ENCODE measurements around the gene RHOBTB3. TPM values are rescaled to one million over a fixed set of nuclear protein-coding genes. Genes with fewer than 3 reads are reported as not detected.
A peak's percentile ranks its signal among the peaks of the same experiment; 100 is the strongest.

The RHOBTB3 gene
- total RNA-seq, 2 experiments from 2014 or later, result 0.35 to 0.55 TPM

DNA sequence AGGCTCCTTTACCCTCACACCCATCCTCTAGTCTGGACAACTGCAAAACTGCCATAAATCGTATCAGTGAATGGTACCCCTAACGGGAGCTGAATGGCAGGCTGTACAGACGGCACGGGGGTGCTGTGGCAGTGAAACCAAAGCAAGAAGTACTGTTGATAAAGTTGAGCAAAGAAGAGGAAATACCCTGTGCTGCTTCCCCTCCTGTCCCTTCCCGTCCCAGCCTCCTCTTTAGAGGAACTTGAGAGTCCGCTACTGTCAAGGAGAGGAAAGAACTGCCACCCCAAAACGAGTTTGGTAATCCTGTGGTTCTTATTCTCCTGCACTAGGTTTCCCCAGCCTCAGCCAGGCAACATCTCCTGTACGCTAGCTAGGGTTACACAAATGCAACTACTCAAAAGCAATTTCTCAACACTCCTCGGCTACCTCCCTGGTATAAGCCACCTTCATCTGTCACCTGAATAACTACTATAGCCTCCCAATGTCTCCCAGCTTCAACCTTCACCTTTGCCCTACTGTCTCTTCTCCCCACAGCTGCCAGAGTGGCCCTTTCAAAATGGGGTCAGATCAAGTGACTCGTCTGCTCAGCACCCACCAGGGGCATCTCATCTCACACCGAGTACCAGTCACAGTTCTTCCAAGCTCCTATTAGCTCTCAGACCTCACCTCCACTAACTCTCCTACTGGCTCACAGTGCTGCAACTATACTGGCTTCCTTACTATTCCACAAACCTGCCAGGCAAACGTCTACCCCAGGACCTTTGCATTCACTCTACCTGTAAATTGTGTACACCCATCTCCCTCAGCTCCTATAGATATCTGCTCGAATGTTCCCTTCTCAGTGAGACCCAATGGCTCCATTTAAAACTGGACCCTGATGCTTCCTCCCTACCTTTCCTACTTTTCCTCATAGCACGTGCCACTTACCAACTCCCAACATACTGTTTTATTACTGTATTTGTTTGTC is 87.3 kb downstream of the RHOBTB3 start:
- Mint-ChIP-seq H3K4me3 (peak overlapping the region; percentile 66), H3K27ac (peak overlapping the region; percentile 80), H3K36me3 (peaks cover 45% of the 10 kb centered on the region), H3K4me1 (peaks cover 61% of the 10 kb centered on the region), H3K27me3 (no peaks in the 10 kb centered on the region), H3K9me3 (ENCODE audit: low read depth) (no peaks in the 10 kb centered on the region)
- ATAC-seq (no peak), DNase-seq (peak; percentile 54)
- CTCF ChIA-PET, result interaction anchor here (1.0 to 9.5 kb wide), 7 partner anchors 10 to 196 kb away, joined by 3 to 93 read pairs (median 6); no protein-coding TSS in a partner anchor

- no peak for DNase-seq
- CTCF ChIA-PET, result interaction anchor here (1.3 to 9.5 kb wide), 7 partner anchors 11 to 178 kb away, joined by 4 to 93 read pairs (median 20); partner anchors contain the start of gene RFESD
- peak overlapping the region; percentile 93 for H3K4me3 Mint-ChIP-seq
- peaks cover 21% of the 10 kb centered on the region for H3K36me3 Mint-ChIP-seq
- peaks cover 69% of the 10 kb centered on the region for H3K4me1 Mint-ChIP-seq
- no peaks in the 10 kb centered on the region for H3K9me3 Mint-ChIP-seq (ENCODE audit: low read depth)
- H3K27ac Mint-ChIP-seq, result peak overlapping the region; percentile 90
- no peaks in the 10 kb centered on the region for H3K27me3 Mint-ChIP-seq
- peak; percentile 17 for ATAC-seq
These were observed 90.2 kb downstream of the RHOBTB3 start for GRCh38 chr5:95821110-95822021.

- Mint-ChIP-seq H3K4me1 (peaks cover 62% of the 10 kb centered on the region), H3K27ac (peak overlapping the region; percentile 90), H3K9me3 (ENCODE audit: low read depth) (no peaks in the 10 kb centered on the region), H3K36me3 (peaks cover 14% of the 10 kb centered on the region), H3K27me3 (no peaks in the 10 kb centered on the region), H3K4me3 (peak overlapping the region; percentile 93)
- ATAC-seq (peak; percentile 25), DNase-seq (peak; percentile 52)
- CTCF ChIA-PET, result interaction anchor here (0.8 to 9.5 kb wide), 13 partner anchors 10 to 514 kb away, joined by 3 to 93 read pairs (median 8); partner anchors contain the start of gene RFESD
These were observed 91.0 kb downstream of the RHOBTB3 start for GRCh38 chr5:95822043-95822541.

- H3K27ac Mint-ChIP-seq, result peak within 1 kb of the TSS; percentile 90
- no peaks in the 10 kb centered on the region for H3K27me3 Mint-ChIP-seq
- CTCF ChIA-PET, result interaction anchor here (0.8 to 9.5 kb wide), 12 partner anchors 10 to 514 kb away, joined by 3 to 93 read pairs (median 5); partner anchors contain the start of gene RFESD
- H3K4me1 Mint-ChIP-seq, result peaks cover 59% of the 10 kb centered on the region
- H3K36me3 Mint-ChIP-seq, result peaks cover 10% of the 10 kb centered on the region
- peak; percentile 80 for DNase-seq
- H3K9me3 Mint-ChIP-seq (ENCODE audit: low read depth), result no peaks in the 10 kb centered on the region
- peak within 1 kb of the TSS; percentile 93 for H3K4me3 Mint-ChIP-seq
- ATAC-seq, result peak; percentile 54
These were observed 91.5 kb downstream of the RHOBTB3 start, which contains the start of gene GLRX for GRCh38 chr5:95822542-95823181. Gene GLRX (minus strand): TSS chr5:95822726. CDS start chr5:95822662, 64 bp downstream.

- peak overlapping the region; percentile 90 for H3K27ac Mint-ChIP-seq
- peaks cover 54% of the 10 kb centered on the region for H3K4me1 Mint-ChIP-seq
- peaks cover 10% of the 10 kb centered on the region for H3K36me3 Mint-ChIP-seq
- DNase-seq (no peak), ATAC-seq (peak; percentile 0)
- H3K27me3 Mint-ChIP-seq, result no peaks in the 10 kb centered on the region
- peak overlapping the region; percentile 93 for H3K4me3 Mint-ChIP-seq
- no peaks in the 10 kb centered on the region for H3K9me3 Mint-ChIP-seq (ENCODE audit: low read depth)
- CTCF ChIA-PET, result interaction anchor here (0.9 to 9.5 kb wide), 12 partner anchors 9 to 837 kb away, joined by 3 to 93 read pairs (median 4); no protein-coding TSS in a partner anchor
These were observed 92.1 kb downstream of the RHOBTB3 start for GRCh38 chr5:95823218-95823737.

DNA sequence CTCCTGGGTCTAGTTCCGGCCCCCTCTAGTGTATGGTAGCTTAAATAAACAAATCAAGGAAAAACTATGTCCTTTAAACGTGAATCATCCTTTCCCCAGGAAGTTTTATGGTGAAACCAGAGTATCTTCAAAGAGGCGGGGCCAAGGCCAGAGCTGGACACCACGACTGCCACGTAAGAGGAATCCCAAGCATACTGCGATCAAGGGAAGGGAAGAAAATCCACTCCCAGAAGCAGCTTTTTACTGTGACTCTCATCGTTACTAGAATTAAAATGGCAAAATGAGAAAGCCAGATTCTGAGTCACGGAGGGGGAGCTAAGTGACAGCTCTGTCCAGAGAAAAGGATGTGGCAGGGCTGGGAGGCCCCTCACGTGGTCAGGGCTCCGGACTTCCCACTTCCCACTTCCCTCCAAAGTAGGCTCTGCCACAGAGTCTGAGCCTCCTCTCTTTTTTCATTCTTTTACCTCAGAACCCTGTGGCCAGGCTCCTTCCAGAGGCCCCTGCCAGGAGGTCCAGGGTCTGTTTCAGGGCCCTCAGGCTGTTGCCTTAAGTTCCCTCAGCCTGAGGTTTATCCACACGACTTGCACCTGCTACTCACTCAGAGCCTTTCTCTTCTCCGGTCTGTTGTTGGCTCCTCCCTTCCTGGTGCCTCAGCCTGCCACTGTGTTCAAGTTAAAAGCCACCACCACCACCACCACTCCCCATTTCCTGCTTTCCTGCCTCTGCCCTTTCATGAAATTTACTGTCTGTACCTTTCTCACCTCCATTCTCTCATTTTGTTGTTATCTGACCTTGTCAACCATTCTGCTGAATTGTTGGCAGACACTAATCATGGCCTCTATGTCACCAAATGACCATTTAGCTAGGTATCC is 92.8 kb downstream of the RHOBTB3 start:
- Mint-ChIP-seq H3K4me3 (peak overlapping the region; percentile 93), H3K27ac (peak overlapping the region; percentile 90), H3K27me3 (no peaks in the 10 kb centered on the region), H3K4me1 (peaks cover 47% of the 10 kb centered on the region), H3K9me3 (ENCODE audit: low read depth) (no peaks in the 10 kb centered on the region), H3K36me3 (peaks cover 7% of the 10 kb centered on the region)
- CTCF ChIA-PET, result interaction anchor here (0.9 to 9.5 kb wide), 13 partner anchors 8 to 836 kb away, joined by 3 to 93 read pairs (median 4); partner anchors contain the start of gene RFESD
- DNase-seq (peak; percentile 88), ATAC-seq (peak; percentile 69)

GRCh38 chr5:95824747-95825146 is 93.6 kb downstream of the RHOBTB3 start:
- H3K4me3 Mint-ChIP-seq, result peak overlapping the region; percentile 93
- no peaks in the 10 kb centered on the region for H3K27me3 Mint-ChIP-seq
- ATAC-seq (peak; percentile 2), DNase-seq (no peak)
- peaks cover 4% of the 10 kb centered on the region for H3K36me3 Mint-ChIP-seq
- CTCF ChIA-PET, result interaction anchor here (0.9 to 9.5 kb wide), 8 partner anchors 9 to 179 kb away, joined by 3 to 93 read pairs (median 8); partner anchors contain the start of gene RFESD
- no peaks in the 10 kb centered on the region for H3K9me3 Mint-ChIP-seq (ENCODE audit: low read depth)
- H3K4me1 Mint-ChIP-seq, result peaks cover 40% of the 10 kb centered on the region
- peak overlapping the region; percentile 90 for H3K27ac Mint-ChIP-seq

- CTCF ChIA-PET, result interaction anchor here (6.8 to 9.5 kb wide), 2 partner anchors 10 to 17 kb away, joined by 51 to 93 read pairs; no protein-coding TSS in a partner anchor
- DNase-seq (no peak), ATAC-seq (no peak)
- Mint-ChIP-seq H3K4me3 (no peak overlapping the region), H3K36me3 (peaks cover 4% of the 10 kb centered on the region), H3K9me3 (ENCODE audit: low read depth) (no peaks in the 10 kb centered on the region), H3K27ac (peak overlapping the region; percentile 22), H3K27me3 (no peaks in the 10 kb centered on the region), H3K4me1 (peaks cover 37% of the 10 kb centered on the region)
These were observed 94.4 kb downstream of the RHOBTB3 start for GRCh38 chr5:95825495-95825894.

DNA sequence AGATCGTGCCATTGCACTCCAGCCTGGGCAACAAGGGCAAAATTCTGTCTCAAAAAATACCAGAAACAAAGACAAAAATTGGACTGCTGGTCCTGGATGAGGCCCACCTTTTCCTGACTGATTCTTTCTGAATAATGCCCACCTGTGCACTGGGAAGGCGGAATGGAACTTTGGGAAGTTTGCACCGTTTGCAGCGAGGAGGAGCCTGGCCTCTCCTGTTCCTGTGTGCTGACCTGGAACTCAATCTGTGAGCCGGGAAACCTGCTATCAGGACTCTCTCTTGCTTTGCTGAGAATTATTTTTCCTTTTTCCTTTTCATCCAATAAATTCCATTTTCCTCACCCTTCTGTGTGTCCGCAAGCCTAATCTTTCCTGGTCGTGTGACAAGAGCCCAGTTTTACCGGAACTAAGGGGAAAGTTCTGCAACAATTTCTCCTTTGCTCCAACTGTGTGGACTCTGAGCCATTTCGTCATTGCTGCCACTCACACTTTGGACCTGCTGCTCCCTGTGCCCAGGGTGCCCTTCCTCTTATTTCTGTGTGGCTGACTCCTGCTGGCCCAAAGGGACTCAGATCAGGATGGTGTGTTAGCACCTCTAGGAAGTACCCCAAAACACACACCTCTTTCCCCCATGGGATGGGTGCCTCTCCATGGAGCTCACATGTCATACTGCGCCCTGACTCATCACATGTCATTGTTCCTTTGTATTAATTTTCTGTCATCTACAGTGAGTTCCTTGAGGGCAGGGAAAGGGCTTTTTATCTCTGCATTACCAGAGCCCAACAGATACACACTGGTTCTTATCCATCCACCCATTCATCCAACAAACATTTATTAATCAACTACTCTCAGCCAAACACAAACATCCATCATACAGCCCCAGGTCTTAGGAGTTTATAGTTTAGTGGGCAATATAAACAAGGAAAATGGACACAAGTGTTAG is 96.1 kb downstream of the RHOBTB3 start:
- no peak for ATAC-seq
- Mint-ChIP-seq H3K4me1 (peaks cover 32% of the 10 kb centered on the region), H3K4me3 (no peak overlapping the region), H3K36me3 (no peaks in the 10 kb centered on the region), H3K9me3 (ENCODE audit: low read depth) (no peaks in the 10 kb centered on the region), H3K27ac (no peak overlapping the region), H3K27me3 (no peaks in the 10 kb centered on the region)
- CTCF ChIA-PET, result interaction anchor here (1.3 to 1.6 kb wide), 3 partner anchors 10 to 46 kb away, joined by 3 to 12 read pairs (median 4); no protein-coding TSS in a partner anchor
- DNase-seq, result no peak

DNA sequence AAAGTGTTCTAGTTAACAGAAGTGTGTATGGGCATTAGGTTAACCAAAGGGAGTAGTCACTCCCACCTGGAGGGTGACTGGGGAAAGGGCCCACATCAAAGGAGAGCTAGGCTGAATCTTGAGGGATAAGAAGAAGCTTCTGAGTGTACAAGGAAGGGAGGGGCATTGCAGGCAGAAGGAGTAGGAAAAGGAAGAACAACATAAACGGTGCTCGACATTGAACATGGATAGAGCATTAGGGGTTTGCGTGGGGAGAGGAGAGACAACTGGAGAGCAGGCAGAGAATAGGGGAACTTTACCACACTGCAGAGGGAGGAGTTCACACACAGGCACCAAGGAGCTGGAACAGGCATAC is 96.7 kb downstream of the RHOBTB3 start:
- Mint-ChIP-seq H3K9me3 (ENCODE audit: low read depth) (no peaks in the 10 kb centered on the region), H3K4me1 (peaks cover 37% of the 10 kb centered on the region), H3K27ac (no peak overlapping the region), H3K36me3 (no peaks in the 10 kb centered on the region), H3K27me3 (no peaks in the 10 kb centered on the region), H3K4me3 (no peak overlapping the region)
- CTCF ChIA-PET, result interaction anchor here (1.0 to 1.6 kb wide), 5 partner anchors 9 to 47 kb away, joined by 3 to 12 read pairs (median 3); no protein-coding TSS in a partner anchor
- DNase-seq (no peak), ATAC-seq (no peak)

Data from activated CD8-positive, alpha-beta memory T cell treated with anti-CD3 and anti-CD28 coated beads, Interleukin-2, amount 10 ng/mL, durations not matched to agents 7 days and 5 days (primary cell).